Small intestine (tissue), 7 donors: ENCODE results near the gene CD33. TPM values are rescaled to one million over a fixed set of nuclear protein-coding genes. Genes with fewer than 3 reads are reported as not detected.

Source experiments
- DNase-seq, 2 donors: peaks; one replicate each; pipeline versions ENCODE4 v3.0.0 to v3.0.0-alpha.2; 2013
- FAIRE-seq: peaks from 2 replicates; lab custom pipeline; 2012; peaks lifted over from hg19 to GRCh38; lab: Jason Lieb, UNC
- H3K27ac ChIP-seq, 3 donors: one replicate each; pipeline ENCODE4 v1.5.1; 2013; ENCODE audit warnings: low read length in 2 of 3, mild to moderate bottlenecking in 2 of 3, control low read depth in 1 of 3, inconsistent platforms in 1 of 3, low read depth in 1 of 3, moderate library complexity in 1 of 3
- H3K27me3 ChIP-seq, 3 donors: one replicate each; pipeline ENCODE4 v1.6.1; 2013; ENCODE audit warnings: low read length in 3 of 3, inconsistent platforms in 1 of 3; ENCODE audit not compliant: control insufficient read depth in 3 of 3, insufficient read depth in 3 of 3
- H3K36me3 ChIP-seq, 3 donors: one replicate each; pipeline ENCODE4 v1.6.1; 2013; ENCODE audit warnings: low read length in 3 of 3, inconsistent platforms in 1 of 3, low read depth in 1 of 3, mild to moderate bottlenecking in 1 of 3, moderate library complexity in 1 of 3; ENCODE audit not compliant: control insufficient read depth in 3 of 3, insufficient read depth in 2 of 3
- H3K4me1 ChIP-seq, 3 donors: one replicate each; pipeline ENCODE4 v1.6.1; 2013; ENCODE audit warnings: low read length in 2 of 3, inconsistent platforms in 1 of 3, low read depth in 1 of 3, mild to moderate bottlenecking in 1 of 3, moderate library complexity in 1 of 3; ENCODE audit not compliant: control insufficient read depth in 3 of 3, insufficient read depth in 2 of 3
- H3K4me3 ChIP-seq, 3 donors: one replicate each; pipeline ENCODE4 v1.5.1; 2013; ENCODE audit warnings: low read length in 3 of 3, control low read depth in 1 of 3, inconsistent platforms in 1 of 3, low read depth in 1 of 3, mild to moderate bottlenecking in 1 of 3, moderate library complexity in 1 of 3
- H3K9me3 ChIP-seq, 2 donors: one replicate each; pipeline ENCODE4 v1.6.1; 2013; ENCODE audit warnings: low read depth in 1 of 2, low read length in 1 of 2; ENCODE audit not compliant: control insufficient read depth in 2 of 2, insufficient read depth in 1 of 2
- WGBS, 3 donors: extraction: QIAGEN DNeasy Blood & Tissue Kit; methylation state at CpG; one replicate each; pipeline ENCODE4 v1.1.7; 2013; 5-methylcytosine and 5-hydroxymethylcytosine counted together
- polyA plus RNA-seq, 4 donors: library from polyadenylated mRNA; stranded (reverse) in 3 of 4; unstranded in 1 of 4; fragments of 200-250 nt in 3 of 4; fragments of 120-200 nt in 1 of 4; gene quantifications; one replicate each; pipeline versions ENCODE4 v1.2.1 to v1.2.3, GENCODE V29; 2013
- donor health status: healthy with polysubstance abuse.
- donor health status: control.
- donor health status: control.
- donor health status: Bipolar disorder and iron deficiency.
- donor health status: healthy.

CD33 gene
- polyA plus RNA-seq, 4 donors: 0.67 to 5.2 (median 4.5) TPM

DNA sequence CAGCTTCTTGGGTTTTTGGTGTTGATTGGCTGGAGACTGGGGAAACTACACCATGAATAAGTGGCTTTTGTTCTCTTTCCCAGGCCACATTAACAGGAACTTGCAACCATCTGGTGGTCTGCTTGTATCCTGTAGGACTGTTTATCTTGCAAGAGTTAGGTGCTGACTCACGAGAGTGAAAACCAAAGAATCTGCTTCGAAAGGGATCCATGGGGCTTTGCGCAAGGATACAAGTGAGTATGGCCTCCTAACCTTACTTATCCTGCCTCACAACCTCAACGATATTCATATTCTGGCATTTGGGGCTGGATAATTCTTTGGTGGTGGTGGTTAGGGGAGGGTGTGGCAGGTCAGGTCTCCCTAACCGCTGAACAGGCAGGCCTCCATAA lies 21.3 kb downstream of the CD33 start:
- DNase-seq (peak in 1 of 2 donors; percentile 2), FAIRE-seq (no peak)
- Histone ChIP-seq H3K4me1 (no peaks in the 10 kb centered on the region), H3K27ac (no peak overlapping the region), H3K9me3 (no peaks in the 10 kb centered on the region), H3K36me3 (no peaks in the 10 kb centered on the region), H3K4me3 (no peak overlapping the region), H3K27me3 (no peaks in the 10 kb centered on the region)
- WGBS, 3 donors: 32 to 49% (median 46%) methylated on average over 5 of the region's 5 CpGs

- no peak overlapping the region for H3K27ac ChIP-seq
- no peak for FAIRE-seq
- H3K9me3 ChIP-seq: no peaks in the 10 kb centered on the region
- H3K36me3 ChIP-seq: no peaks in the 10 kb centered on the region
- WGBS, 3 donors: 71 to 77% (median 74%) methylated on average over 7 of the region's 7 CpGs
- no peak for DNase-seq
- H3K4me1 ChIP-seq: no peaks in the 10 kb centered on the region
- H3K4me3 ChIP-seq: no peak overlapping the region
- H3K27me3 ChIP-seq: no peaks in the 10 kb centered on the region
Observed at GRCh38 chr19:51247972-51248590, 23.2 kb downstream of the CD33 start.

DNA sequence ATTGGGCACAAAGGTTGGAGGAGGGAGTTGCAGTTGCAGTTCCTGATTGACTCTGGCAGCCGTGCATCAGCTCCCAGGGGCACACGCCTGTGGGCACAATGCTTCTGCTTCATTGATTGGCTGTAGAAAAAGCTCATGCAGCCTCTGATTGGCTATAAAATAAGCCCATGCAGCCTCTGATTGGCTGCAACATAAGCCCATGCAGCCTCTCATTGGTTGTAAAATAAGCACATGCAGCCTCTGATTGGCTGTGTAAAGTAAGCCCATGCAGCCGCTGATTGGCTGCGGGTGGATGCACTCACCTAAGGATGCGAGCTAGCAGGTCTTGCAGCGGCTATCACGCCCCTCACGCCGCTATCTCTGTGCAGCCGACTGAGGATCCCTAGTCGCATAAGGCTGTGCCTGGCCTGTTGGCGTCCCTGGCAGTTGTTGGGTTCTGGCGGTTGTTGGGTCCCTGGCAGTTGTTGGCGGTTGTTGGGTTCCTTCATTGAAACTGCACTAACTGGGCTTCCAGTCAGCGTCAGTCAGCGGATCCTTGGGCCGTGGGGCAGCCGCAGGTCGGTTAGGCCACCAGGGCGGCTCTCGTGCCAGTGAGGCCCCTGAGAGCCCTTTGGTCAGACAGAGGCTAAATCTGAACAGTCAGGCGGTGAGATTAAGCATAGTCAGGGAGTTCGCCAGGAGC lies 26.0 kb downstream of the CD33 start, which contains the start of gene SIGLECL1:
Gene SIGLECL1 (plus strand): TSS at position 295 of the 682 bp plus-strand sequence. CDS start 12,993 bp downstream, outside the sequence.
- DNase-seq (no peak), FAIRE-seq (no peak)
- no peaks in the 10 kb centered on the region for H3K36me3 ChIP-seq
- H3K4me1 ChIP-seq: no peaks in the 10 kb centered on the region
- H3K9me3 ChIP-seq: no peaks in the 10 kb centered on the region
- WGBS, 3 donors: 91 to 93% (median 93%) methylated on average over 23 of the region's 23 CpGs
- no peak within 1 kb of the TSS for H3K27ac ChIP-seq
- no peak within 1 kb of the TSS for H3K4me3 ChIP-seq
- no peaks in the 10 kb centered on the region for H3K27me3 ChIP-seq

- no peaks in the 10 kb centered on the region for H3K27me3 ChIP-seq
- H3K27ac ChIP-seq: no peak overlapping the region
- no peaks in the 10 kb centered on the region for H3K4me1 ChIP-seq
- 75 to 81% (median 80%) methylated on average over 9 of the region's 9 CpGs for WGBS, 3 donors
- H3K36me3 ChIP-seq: no peaks in the 10 kb centered on the region
- no peaks in the 10 kb centered on the region for H3K9me3 ChIP-seq
- no peak for FAIRE-seq
- no peak overlapping the region for H3K4me3 ChIP-seq
- DNase-seq: no peak
Observed at GRCh38 chr19:51251468-51251820, 26.6 kb downstream of the CD33 start.

DNA sequence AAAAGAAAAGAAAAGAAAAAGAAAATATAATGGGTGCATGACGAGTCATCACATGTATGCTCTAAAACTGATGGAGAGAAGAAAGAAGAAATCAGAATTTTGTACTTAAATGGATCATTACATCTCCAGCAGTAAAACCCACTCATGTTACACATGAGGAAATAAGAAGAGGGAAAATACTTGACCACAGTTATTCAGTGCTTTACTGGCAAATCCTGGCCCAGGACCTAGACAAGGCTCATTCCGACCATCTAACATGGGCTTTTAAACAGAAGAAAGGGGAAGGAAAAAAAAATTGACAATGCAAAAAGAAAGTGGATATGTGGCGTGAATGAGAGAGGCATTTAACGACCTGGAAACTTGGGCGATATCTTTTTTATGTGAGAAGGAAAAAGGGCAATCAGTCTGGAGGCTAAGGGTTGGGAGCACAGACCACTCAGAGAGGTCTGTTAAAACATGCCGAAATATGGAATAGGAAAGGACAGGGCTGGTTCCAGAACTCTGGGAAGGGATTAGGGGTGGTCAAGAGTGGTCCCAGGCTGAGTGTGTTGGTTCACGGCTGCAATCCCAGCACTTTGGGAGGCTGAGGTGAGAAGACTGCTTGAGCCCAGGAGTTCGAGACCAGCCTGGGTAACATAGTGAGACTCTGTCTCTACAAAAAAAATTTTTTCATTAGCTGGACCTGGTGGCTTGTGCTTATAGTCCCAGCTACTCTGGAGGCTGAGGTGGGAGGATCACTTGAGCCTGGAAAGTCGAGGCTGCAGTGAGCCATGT lies 27.6 kb downstream of the CD33 start:
- H3K27ac ChIP-seq: no peak overlapping the region
- H3K4me3 ChIP-seq: no peak overlapping the region
- H3K4me1 ChIP-seq: no peaks in the 10 kb centered on the region
- WGBS, 3 donors: 71 to 77% (median 77%) methylated on average over 9 of the region's 9 CpGs
- no peaks in the 10 kb centered on the region for H3K27me3 ChIP-seq
- H3K9me3 ChIP-seq: no peaks in the 10 kb centered on the region
- DNase-seq: no peak
- no peaks in the 10 kb centered on the region for H3K36me3 ChIP-seq
- no peak for FAIRE-seq

DNA sequence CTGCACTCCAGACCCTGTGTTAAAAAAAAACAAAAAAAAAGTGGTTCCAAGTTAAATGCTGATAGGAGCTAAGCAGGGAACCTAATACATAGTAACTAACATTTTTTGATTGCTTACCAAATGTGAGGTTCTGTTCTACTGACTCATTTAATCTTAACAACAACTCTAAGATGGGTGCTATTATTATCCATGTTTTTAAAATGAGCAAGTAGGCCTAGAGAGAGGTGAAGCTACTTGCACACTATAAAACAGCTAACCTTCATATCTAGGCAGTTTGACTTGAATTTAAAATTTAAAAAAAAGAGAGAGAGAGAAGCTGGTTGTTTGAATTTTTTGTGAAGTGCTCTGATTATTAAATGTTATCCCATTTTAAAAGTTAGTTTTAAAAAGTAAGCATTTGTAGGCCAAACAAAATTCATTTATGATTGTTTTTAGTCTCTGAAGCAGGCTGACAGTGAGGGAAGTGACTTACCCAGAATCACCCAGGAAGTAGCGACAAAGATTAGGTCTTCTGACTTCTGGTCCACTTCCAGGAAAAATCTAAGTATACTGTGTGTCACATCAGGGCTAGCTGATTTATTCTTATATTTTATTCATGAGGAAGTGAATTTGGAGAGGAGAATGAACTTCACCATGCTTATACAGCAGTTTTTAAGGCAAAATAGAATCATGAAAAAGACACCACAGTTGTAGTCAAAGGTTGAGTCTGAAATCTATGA lies 28.4 kb downstream of the CD33 start:
- FAIRE-seq (no peak), DNase-seq (no peak)
- Histone ChIP-seq H3K9me3 (no peaks in the 10 kb centered on the region), H3K4me3 (no peak overlapping the region), H3K27ac (no peak overlapping the region), H3K4me1 (no peaks in the 10 kb centered on the region), H3K36me3 (no peaks in the 10 kb centered on the region), H3K27me3 (no peaks in the 10 kb centered on the region)
- 73 to 83% (median 80%) methylated on average over 1 of the region's 1 CpG for WGBS, 3 donors

GRCh38 chr19:51256155-51256625 lies 31.3 kb downstream of the CD33 start:
- Histone ChIP-seq H3K4me3 (no peak overlapping the region), H3K36me3 (no peaks in the 10 kb centered on the region), H3K27ac (no peak overlapping the region), H3K9me3 (no peaks in the 10 kb centered on the region), H3K27me3 (no peaks in the 10 kb centered on the region), H3K4me1 (no peaks in the 10 kb centered on the region)
- DNase-seq (no peak), FAIRE-seq (no peak)
- WGBS, 3 donors: 42 to 60% (median 50%) methylated on average over 2 of the region's 2 CpGs

DNA sequence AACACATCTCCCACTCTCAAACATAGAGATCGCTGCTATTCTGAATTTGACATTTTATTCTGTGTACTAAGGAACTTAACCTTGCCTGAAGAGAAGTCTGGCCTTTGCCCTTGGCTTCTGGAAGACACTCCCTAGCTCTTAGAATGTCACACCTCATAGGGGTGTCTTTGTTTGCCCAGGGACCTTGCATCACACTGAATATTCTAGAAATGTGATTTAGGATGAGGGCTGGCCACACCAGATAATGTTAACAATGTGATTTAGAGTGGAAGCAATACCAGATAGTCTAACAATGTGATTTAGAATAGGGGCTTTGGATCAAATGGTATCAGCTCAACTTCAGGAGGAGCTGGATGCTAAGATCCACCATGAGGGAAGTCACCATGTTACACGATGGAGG lies 32.6 kb downstream of the CD33 start:
- H3K4me3 ChIP-seq: no peak overlapping the region
- FAIRE-seq: no peak
- 65 to 84% (median 68%) methylated on average over 2 of the region's 2 CpGs for WGBS, 3 donors

More for the DNA sequence above, 32.6 kb downstream of the CD33 start:
- Histone ChIP-seq H3K9me3 (no peaks in the 10 kb centered on the region), H3K4me1 (no peaks in the 10 kb centered on the region), H3K36me3 (no peaks in the 10 kb centered on the region), H3K27ac (no peak overlapping the region), H3K27me3 (no peaks in the 10 kb centered on the region)
- no peak for DNase-seq
